HepG2 (cell line): Measurements from ENCODE around the gene SLC10A1.

Source experiments
- FOXM1 ChIP-seq: sonication (generic); formaldehyde crosslinking; IDR thresholded peaks from 2 replicates; pipeline ENCODE4 v1.5.0; 2020; ENCODE audit warnings: missing genetic modification reagents
- FOXP1 ChIP-seq, 2 experiments: fragments of 450-650 bp in 1 of 2; IDR thresholded peaks; 2 replicates each; pipeline ENCODE4 v1.6.1; 2017 to 2018; ENCODE audit warnings: antibody characterized with exemption in 1 of 2
- HNF4G ChIP-seq, 2 experiments: sonication (generic) in 1 of 2; formaldehyde crosslinking in 1 of 2; IDR thresholded peaks; 2 replicates each; pipeline versions ENCODE4 v1.4.0 to v1.6.1; 2011 to 2020; ENCODE audit warnings: borderline replicate concordance in 2 of 2, low read depth in 2 of 2, mild to moderate bottlenecking in 2 of 2, low read length in 1 of 2, missing genetic modification reagents in 1 of 2, moderate library complexity in 1 of 2
- JUN ChIP-seq: sonication (generic); formaldehyde crosslinking; IDR thresholded peaks from 2 replicates; pipeline ENCODE4 v1.4.0; 2020; ENCODE audit warnings: mild to moderate bottlenecking, missing genetic modification reagents
- MTERF4 ChIP-seq: sonication (generic); formaldehyde crosslinking; IDR thresholded peaks from 2 replicates; pipeline ENCODE4 v1.8.0; 2023; ENCODE audit warnings: mild to moderate bottlenecking, missing genetic modification reagents
- SMARCC2 ChIP-seq: fragments of 450-650 bp; IDR thresholded peaks from 2 replicates; pipeline ENCODE4 v1.6.1; 2017; ENCODE audit warnings: antibody characterized with exemption, mild to moderate bottlenecking
- SP4 ChIP-seq: sonication (generic); formaldehyde crosslinking; IDR thresholded peaks from 2 replicates; pipeline ENCODE4 v1.8.1; 2023; ENCODE audit warnings: mild to moderate bottlenecking, missing genetic modification reagents
- TCF7L2 ChIP-seq: IDR thresholded peaks from 2 replicates; pipeline ENCODE4 v1.6.1; 2011; ENCODE audit warnings: mild to moderate bottlenecking, low read depth, low read length, moderate library complexity
- THAP8 ChIP-seq: sonication (generic); formaldehyde crosslinking; IDR thresholded peaks from 2 replicates; pipeline ENCODE4 v1.5.1; 2020; ENCODE audit warnings: missing genetic modification reagents, mild to moderate bottlenecking, borderline replicate concordance
- YY1 ChIP-seq: IDR thresholded peaks from 2 replicates; pipeline ENCODE4 v1.6.1; 2011; ENCODE audit warnings: low read length, low read depth, moderate library complexity, mild to moderate bottlenecking; ENCODE audit not compliant: insufficient read depth, insufficient replicate concordance
- ZNF576 ChIP-seq: sonication (generic); formaldehyde crosslinking; IDR thresholded peaks from 2 replicates; pipeline ENCODE4 v1.4.0; 2020; ENCODE audit warnings: mild to moderate bottlenecking, missing genetic modification reagents

GRCh38 chr14:69839661-69840060 lies 42.6 kb upstream of the SLC10A1 start:
- no peak for TF ChIP-seq FOXP1 (IDR thresholded peaks at IDR 0.05)
- TF ChIP-seq FOXP1 (CRISPR knock-in tag; IDR thresholded peaks at IDR 0.05): no peak
- TF ChIP-seq HNF4G (IDR thresholded peaks at IDR 0.05; ENCODE audit: borderline replicate concordance, low read depth, low read length): no peak
- no peak for TF ChIP-seq HNF4G (CRISPR knock-in tag; IDR thresholded peaks at IDR 0.05; ENCODE audit: borderline replicate concordance, low read depth)
- no peak for TF ChIP-seq THAP8
- TF ChIP-seq SP4 (CRISPR knock-in tag): no peak
- TF ChIP-seq YY1: no peak
- TF ChIP-seq FOXM1 (CRISPR knock-in tag): no peak
- TF ChIP-seq ZNF576: no peak
- TF ChIP-seq MTERF4 (CRISPR knock-in tag): no peak
- TF ChIP-seq JUN (CRISPR knock-in tag): no peak
- no peak for TF ChIP-seq TCF7L2
- TF ChIP-seq SMARCC2: no peak
